NCI-H1105 (cell line): ENCODE measurements around the gene NEO1.

Source experiments
- DNase-seq: peaks from one replicate; lab custom pipeline; 2025; lab: John Stamatoyannopoulos, UW

NEO1 gene

GRCh38 chr15:73331501-73331900, 279.2 kb downstream of the NEO1 start:
- DNase-seq, result no peak

GRCh38 chr15:73331991-73332925, 280.0 kb downstream of the NEO1 start:
- no peak for DNase-seq

- no peak for DNase-seq
These were observed 280.7 kb downstream of the NEO1 start for GRCh38 chr15:73333001-73333400.

GRCh38 chr15:73334086-73334485, 281.8 kb downstream of the NEO1 start:
- no peak for DNase-seq

GRCh38 chr15:73335026-73335425, 282.8 kb downstream of the NEO1 start:
- no peak for DNase-seq

GRCh38 chr15:73335471-73335870, 283.2 kb downstream of the NEO1 start:
- no peak for DNase-seq

- DNase-seq, result no peak
These were observed 284.5 kb downstream of the NEO1 start for GRCh38 chr15:73336756-73337155.

GRCh38 chr15:73337187-73337586, 284.9 kb downstream of the NEO1 start:
- no peak for DNase-seq

GRCh38 chr15:73338058-73338457, 285.8 kb downstream of the NEO1 start:
- DNase-seq, result no peak

- DNase-seq, result no peak
These were observed 286.5 kb downstream of the NEO1 start for GRCh38 chr15:73338606-73339374.

GRCh38 chr15:73340502-73341192, 288.4 kb downstream of the NEO1 start:
- no peak for DNase-seq

- no peak for DNase-seq
These were observed 289.8 kb downstream of the NEO1 start for GRCh38 chr15:73341886-73342600.

- DNase-seq, result no peak
These were observed 291.8 kb downstream of the NEO1 start for GRCh38 chr15:73344056-73344455.

GRCh38 chr15:73345658-73346057, 293.4 kb downstream of the NEO1 start:
- no peak for DNase-seq

GRCh38 chr15:73346735-73347312, 294.6 kb downstream of the NEO1 start:
- no peak for DNase-seq

- no peak for DNase-seq
These were observed 296.9 kb downstream of the NEO1 start for GRCh38 chr15:73349191-73349590.

- no peak for DNase-seq
These were observed 299.8 kb downstream of the NEO1 start for GRCh38 chr15:73352082-73352481.

- DNase-seq, result no peak
These were observed 301.5 kb downstream of the NEO1 start for GRCh38 chr15:73353734-73354133.

- no peak for DNase-seq
These were observed 302.0 kb downstream of the NEO1 start for GRCh38 chr15:73354241-73354640.
